ENCODE data around the gene SLC28A3. TPM values are rescaled to one million over a fixed set of nuclear protein-coding genes. Genes with fewer than 3 reads are reported as not detected.

The SLC28A3 gene
- total and polyA plus RNA-seq, 2 experiments from 2014 or later: not detected

- no peak overlapping the region for H3K27ac ChIP-seq (ENCODE audit: low read depth)
- H3K36me3 ChIP-seq (ENCODE audit: insufficient read depth): no peaks in the 10 kb centered on the region
- H3K27me3 ChIP-seq (ENCODE audit: insufficient read depth): no peaks in the 10 kb centered on the region
- H3K36me3 Mint-ChIP-seq (ENCODE audit: low read depth): no peaks in the 10 kb centered on the region
- ATAC-seq (no peak), DNase-seq (ENCODE audit: low spot score) (no peak)
- no peak overlapping the region for H2AFZ ChIP-seq
- H3K4me1 Mint-ChIP-seq: peaks cover 8% of the 10 kb centered on the region
- 0 out of 2 replicates have a peak, but pooled peaks cover 3% of the 10 kb centered on the region for H3K9me2 ChIP-seq (ENCODE audit: insufficient read depth)
- H3K4me3 Mint-ChIP-seq: no peak overlapping the region
- H3K27ac Mint-ChIP-seq: no peak overlapping the region
- no peaks in the 10 kb centered on the region for H3K9me3 Mint-ChIP-seq
- no peaks in the 10 kb centered on the region for H3K79me2 ChIP-seq (replicated peaks; ENCODE audit: insufficient read depth)
- no peak for TF ChIP-seq ZNF331 (CRISPR knock-in tag; IDR thresholded peaks at IDR 0.05; ENCODE audit: low read depth)
- no peak for TF ChIP-seq EZH2phosphoT487 (IDR thresholded peaks at IDR 0.05; ENCODE audit: unreplicated experiment)
- no peak for TF ChIP-seq CTCF (conservative IDR thresholded peaks at IDR 0.05; ENCODE audit: low read depth in 2 of 2)
- TF ChIP-seq NANOG (IDR thresholded peaks at IDR 0.05; ENCODE audit: borderline replicate concordance): no peak
- TF ChIP-seq EZH2 (IDR thresholded peaks at IDR 0.05; ENCODE audit: low read depth, unreplicated experiment): no peak
- TF ChIP-seq CREB1 (CRISPR knock-in tag; IDR thresholded peaks at IDR 0.05; ENCODE audit: low read depth): no peak
- no peak for TF ChIP-seq REST (IDR thresholded peaks at IDR 0.05; ENCODE audit: unreplicated experiment)
- TF ChIP-seq ZNF462 (CRISPR knock-in tag; IDR thresholded peaks at IDR 0.05): no peak
- TF ChIP-seq JUNB (IDR thresholded peaks at IDR 0.05; ENCODE audit: unreplicated experiment): no peak
- no peak for TF ChIP-seq ETS1 (IDR thresholded peaks at IDR 0.05)
- no peak for TF ChIP-seq POLR2AphosphoS5 (IDR thresholded peaks at IDR 0.05; ENCODE audit: low read depth)
- no peak for TF ChIP-seq STAT1 (IDR thresholded peaks at IDR 0.05; ENCODE audit: unreplicated experiment)
- TF ChIP-seq ZNF114 (CRISPR knock-in tag; IDR thresholded peaks at IDR 0.05): no peak
- peaks cover 4% of the 10 kb centered on the region for H3K27me3 Mint-ChIP-seq (ENCODE audit: insufficient read depth, low read depth, poor library complexity)
- no peak overlapping the region for H3K4me2 ChIP-seq
- peaks cover 6% of the 10 kb centered on the region for H3K4me1 ChIP-seq (ENCODE audit: insufficient read depth)
- no peak overlapping the region for H3K4me3 ChIP-seq
- H4K20me1 ChIP-seq (replicated peaks; ENCODE audit: insufficient read depth): no peaks in the 10 kb centered on the region
- no peaks in the 10 kb centered on the region for H3F3A ChIP-seq (replicated peaks; ENCODE audit: low read depth)
Observed at GRCh38 chr9:84385386-84386040, 45.0 kb upstream of the SLC28A3 start.

Data from GM23338 (cell line).